ENCODE measurements around the gene RNFT2.
"Not testable (repeated sequence)": the region's sequence is repeated elsewhere in the genome, so short reads cannot be mapped to it uniquely, and the experiment has no call there.

RNFT2 gene

GRCh38 chr12:116710370-116711150, 27.6 kb upstream of the RNFT2 start:
- no peak for DNase-seq

- no peak for DNase-seq
Measured at GRCh38 chr12:116712458-116713303, 25.4 kb upstream of the RNFT2 start.

- DNase-seq: no peak
Measured at GRCh38 chr12:116713527-116713926, 24.6 kb upstream of the RNFT2 start.

GRCh38 chr12:116714175-116714574, 23.9 kb upstream of the RNFT2 start:
- no peak for DNase-seq

- DNase-seq: no peak
Measured at GRCh38 chr12:116717466-116718437, 20.4 kb upstream of the RNFT2 start.

GRCh38 chr12:116718655-116719454, 19.3 kb upstream of the RNFT2 start:
- no peak for DNase-seq

GRCh38 chr12:116719731-116720528, 18.2 kb upstream of the RNFT2 start:
- DNase-seq: no peak

- DNase-seq: no peak
Measured at GRCh38 chr12:116722245-116722644, 15.9 kb upstream of the RNFT2 start.

GRCh38 chr12:116726694-116727093, 11.4 kb upstream of the RNFT2 start:
- DNase-seq: no peak

- no peak for DNase-seq
Measured at GRCh38 chr12:116727261-116727660, 10.9 kb upstream of the RNFT2 start.

GRCh38 chr12:116727891-116728290, 10.2 kb upstream of the RNFT2 start:
- DNase-seq: no peak

GRCh38 chr12:116731801-116732200, 6.3 kb upstream of the RNFT2 start:
- no peak for DNase-seq

GRCh38 chr12:116734156-116734768, 3.9 kb upstream of the RNFT2 start:
- no peak for DNase-seq

- no peak for DNase-seq
Measured at GRCh38 chr12:116735084-116735483, 3.0 kb upstream of the RNFT2 start.

GRCh38 chr12:116735951-116736599, 2.0 kb upstream of the RNFT2 start:
- no peak for DNase-seq

GRCh38 chr12:116736962-116737773, 947 bp upstream of the RNFT2 start:
- DNase-seq: no peak

GRCh38 chr12:116739381-116739887, 1.3 kb downstream of the RNFT2 start:
- DNase-seq: no peak

- DNase-seq: not testable (repeated sequence)
Measured at GRCh38 chr12:116742787-116743186, 4.7 kb downstream of the RNFT2 start.

- DNase-seq: no peak
Measured at GRCh38 chr12:116744766-116745165, 6.7 kb downstream of the RNFT2 start.

Measured in NCI-H524 treated with DMSO at 0.1 percent for 48 hours (cell line).